ENCODE results near the gene OAS3. TPM values are rescaled to one million over a fixed set of nuclear protein-coding genes. Genes with fewer than 3 reads are reported as not detected.

Gene OAS3
- total RNA-seq, 1 donor from 2014 or later, result 6.2 TPM

DNA sequence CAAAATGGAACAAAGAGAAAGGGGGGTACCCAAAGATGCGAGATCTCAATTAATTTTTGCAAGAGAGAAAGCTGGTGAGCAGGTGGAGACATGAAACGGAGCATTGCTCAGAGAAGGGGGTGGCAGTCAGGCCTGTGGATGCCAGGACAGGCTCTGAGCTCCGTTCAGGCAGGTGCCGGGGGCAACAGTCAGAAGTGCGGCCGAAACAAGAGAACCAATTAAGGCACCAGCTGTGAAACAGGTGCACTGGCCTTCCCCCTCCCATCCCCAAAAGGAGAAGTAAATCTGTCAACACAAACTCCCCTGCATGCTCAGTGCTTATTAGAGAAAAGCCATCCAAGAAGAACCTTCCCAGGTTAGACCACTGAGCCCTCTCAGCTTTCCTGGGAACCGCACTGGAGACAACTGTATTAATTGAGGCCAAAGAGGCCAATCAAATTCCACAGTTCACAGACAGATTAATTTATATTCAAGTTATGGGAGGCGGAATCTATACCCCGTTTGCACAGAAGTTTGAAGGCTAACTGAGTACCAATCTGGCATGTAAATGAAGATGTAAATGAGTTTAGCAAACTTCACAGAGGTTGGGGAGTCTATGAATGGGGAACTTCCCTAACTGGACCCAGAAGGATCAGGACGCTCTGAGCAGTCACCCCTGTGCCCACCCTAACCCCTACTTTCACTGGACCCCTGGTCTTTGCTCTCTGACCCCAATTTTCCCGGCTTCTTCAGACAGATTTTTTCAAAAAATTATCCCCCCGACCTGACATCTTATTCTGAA lies 60.9 kb downstream of the OAS3 start:
- intact Hi-C loops (cut with micrococcal nuclease), result no loop called here
- DNase-seq, result no peak
- ATAC-seq, result no peak

DNA sequence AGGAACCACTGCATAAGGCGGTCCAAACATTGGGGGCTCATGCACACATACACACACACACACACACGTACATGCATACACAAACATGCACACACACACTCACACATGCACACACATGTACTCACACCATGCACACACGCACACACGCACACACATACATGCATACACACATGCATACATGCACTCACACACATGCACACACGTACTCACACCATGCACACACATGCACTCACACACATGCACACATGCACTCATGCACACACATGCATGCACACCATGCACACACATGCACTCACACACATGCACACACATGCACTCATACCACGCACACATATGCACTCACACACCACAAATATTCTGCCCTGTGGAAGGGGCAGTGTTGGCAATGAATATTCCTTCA lies 62.2 kb downstream of the OAS3 start:
- no peak for DNase-seq
- no peak for ATAC-seq
- intact Hi-C loops (cut with micrococcal nuclease), result no loop called here

DNA sequence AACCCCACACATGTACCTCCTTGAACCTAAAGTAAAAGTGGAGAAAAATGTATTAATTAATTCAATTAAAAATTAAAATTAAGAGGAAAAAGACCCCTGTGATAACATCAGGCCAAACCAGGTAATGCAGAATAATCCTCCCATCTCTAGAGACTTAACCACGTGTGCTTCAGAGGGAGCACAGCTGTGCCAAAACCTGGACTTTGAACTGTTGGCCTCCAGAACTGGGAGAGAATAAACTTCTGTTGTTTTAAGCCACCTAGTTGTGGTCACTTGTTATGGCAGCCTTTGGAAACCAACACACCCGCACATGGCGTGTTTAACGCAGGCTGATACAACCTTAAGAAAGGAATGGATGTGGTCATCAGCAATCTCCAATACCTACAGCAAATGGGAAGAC lies 63.9 kb downstream of the OAS3 start:
- ATAC-seq (no peak), DNase-seq (no peak)
- intact Hi-C loops (cut with micrococcal nuclease), result no loop called here

DNA sequence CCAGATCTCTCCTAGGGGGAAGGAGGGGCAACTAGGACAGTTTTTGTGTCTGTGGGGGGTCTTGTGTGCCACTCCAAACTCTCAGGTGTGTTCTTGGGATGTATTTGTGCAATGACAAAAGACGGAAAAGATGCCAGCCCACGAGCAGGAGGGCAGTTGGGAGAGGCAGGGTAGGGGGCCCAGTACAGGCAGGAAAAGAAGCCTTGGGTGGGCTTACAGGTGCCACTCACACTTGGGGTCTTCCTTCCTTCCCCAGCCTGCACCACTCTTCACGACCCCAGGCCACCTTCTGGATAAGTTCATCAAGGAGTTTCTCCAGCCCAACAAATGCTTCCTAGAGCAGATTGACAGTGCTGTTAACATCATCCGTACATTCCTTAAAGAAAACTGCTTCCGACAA lies 64.4 kb downstream of the OAS3 start:
- DNase-seq (no peak), ATAC-seq (no peak)
- intact Hi-C loops (cut with micrococcal nuclease), result no loop called here

DNA sequence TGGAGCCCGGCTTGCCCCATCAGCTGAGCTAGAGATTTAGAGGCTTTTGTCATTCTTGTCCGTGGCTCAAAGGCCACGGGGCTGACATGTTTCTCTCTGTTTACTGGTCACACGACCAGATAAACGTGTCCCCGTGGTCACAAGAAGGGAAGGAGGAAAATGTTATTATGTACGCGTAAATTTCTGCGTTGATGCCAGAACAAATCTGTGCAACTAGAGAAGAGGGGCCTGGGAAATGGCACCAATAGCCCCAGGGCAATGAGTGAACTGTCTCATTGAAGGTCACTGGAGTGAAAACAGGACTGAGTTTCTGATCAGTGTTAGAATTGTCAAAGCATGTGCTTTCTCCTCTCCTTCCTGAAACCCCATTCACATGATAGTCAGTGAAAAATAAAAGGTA lies 65.4 kb downstream of the OAS3 start:
- DNase-seq (no peak), ATAC-seq (no peak)
- intact Hi-C loops (cut with micrococcal nuclease), result no loop called here

DNA sequence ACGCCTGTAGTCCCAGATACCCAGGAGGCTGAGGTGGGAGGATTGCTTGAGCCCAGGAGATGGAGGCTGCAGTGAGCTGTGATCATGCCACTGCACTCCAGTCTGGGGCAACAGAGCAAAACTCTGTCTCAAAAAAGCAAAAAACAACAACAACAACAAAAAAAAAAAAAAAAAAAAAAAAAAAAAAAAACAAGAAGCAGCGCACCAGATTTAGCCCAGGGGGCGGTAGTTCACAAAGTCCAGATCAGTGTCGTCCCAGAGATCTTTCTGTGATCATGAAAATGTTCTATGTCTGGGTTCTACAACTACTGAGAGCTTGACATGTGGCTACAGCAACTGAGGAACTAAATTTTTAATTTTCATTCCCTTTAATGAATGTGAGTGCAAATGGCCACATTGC lies 67.5 kb downstream of the OAS3 start:
- DNase-seq (no peak), ATAC-seq (no peak)
- intact Hi-C loops (cut with micrococcal nuclease), result no loop called here

DNA sequence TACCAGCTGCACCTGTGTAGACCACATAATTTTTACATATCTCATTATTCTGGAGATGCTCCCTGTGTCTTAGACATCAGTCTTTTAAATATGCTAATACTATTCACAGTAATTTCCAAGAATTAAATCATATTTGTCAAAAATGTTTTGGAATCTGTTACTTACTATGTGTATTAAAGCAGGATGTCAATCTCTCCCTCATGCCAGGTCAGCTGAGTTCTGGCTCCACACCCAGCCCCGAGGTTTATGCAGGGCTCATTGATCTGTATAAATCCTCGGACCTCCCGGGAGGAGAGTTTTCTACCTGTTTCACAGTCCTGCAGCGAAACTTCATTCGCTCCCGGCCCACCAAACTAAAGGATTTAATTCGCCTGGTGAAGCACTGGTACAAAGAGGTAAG lies 67.9 kb downstream of the OAS3 start:
- ATAC-seq, result no peak
- no peak for DNase-seq
- intact Hi-C loops (cut with micrococcal nuclease), result no loop called here

DNA sequence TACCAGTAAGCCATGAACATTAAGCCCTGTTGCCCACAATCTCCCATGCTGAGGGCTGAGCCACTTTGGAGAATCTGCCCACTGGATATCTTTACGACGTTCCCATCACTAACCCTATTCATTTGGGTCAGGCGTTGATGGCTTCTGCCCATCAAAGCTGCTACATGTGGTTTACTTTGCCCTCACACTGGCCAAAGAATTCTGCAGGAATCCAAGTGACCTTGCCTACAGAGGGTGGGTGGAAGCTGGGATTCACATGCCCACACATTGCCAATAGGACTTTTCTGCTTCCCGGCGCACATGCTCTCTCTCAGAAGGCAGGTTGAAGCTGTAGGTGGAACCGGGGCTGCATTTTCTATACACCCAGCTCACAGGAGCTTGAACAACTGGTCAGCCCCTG lies 68.4 kb downstream of the OAS3 start:
- DNase-seq (no peak), ATAC-seq (no peak)
- intact Hi-C loops (cut with micrococcal nuclease), result no loop called here

DNA sequence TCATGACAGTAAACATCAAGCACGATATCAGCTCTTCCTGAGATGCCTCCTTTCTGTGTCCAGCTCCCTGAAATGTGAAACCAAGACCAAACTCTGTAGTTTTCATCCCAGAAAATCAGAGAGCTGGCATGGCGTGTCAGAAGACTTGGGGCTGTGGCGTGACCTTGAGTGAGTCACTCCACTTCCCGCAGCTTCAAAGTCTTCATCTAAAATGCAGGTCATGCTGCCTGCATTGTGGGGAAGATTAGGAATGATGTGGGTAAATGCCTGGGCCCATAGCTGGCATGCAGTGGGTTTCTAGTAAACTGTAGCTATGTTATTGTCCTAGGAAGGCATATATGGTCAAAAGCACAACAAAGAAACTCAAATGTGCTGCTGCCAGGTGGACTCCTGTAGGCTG lies 68.9 kb downstream of the OAS3 start:
- ATAC-seq (no peak), DNase-seq (no peak)
- intact Hi-C loops (cut with micrococcal nuclease), result no loop called here

DNA sequence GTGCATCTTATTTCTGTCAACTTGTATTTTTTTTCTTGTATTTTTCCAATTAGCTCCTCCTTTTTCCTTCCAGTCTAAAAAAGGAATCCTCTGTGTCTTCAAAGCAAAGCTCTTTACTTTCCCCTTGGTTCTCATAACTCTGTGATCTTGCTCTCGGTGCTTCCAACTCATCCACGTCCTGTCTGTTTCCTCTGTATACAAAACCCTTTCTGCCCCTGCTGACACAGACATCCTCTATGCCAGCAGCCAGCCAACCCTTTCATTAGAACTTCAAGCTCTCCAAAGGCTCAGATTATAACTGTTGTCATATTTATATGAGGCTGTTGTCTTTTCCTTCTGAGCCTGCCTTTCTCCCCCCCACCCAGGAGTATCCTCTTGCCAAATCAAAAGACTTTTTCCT lies 72.4 kb downstream of the OAS3 start:
- DNase-seq (no peak), ATAC-seq (no peak)
- intact Hi-C loops (cut with micrococcal nuclease), result no loop called here

DNA sequence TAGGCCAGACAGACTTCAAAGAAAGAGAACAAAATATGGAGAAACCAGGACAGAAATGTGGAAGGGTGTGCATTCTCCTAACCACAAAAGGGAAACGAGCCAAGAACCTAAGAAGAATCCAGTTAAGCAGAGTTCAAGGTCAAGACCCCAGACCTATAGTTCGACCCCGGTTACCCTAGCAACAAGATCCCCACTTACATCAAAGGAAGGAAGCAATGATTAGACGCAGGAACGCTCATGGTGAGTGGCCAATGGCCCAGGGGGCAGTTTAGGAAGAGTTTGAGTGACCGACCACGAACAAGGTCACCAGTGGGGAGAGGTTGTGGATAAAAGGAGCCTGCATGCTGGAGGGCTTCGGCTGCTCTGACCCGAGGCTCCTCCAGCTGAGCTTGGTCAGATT lies 76.3 kb downstream of the OAS3 start:
- intact Hi-C loops (cut with micrococcal nuclease), result no loop called here
- ATAC-seq (no peak), DNase-seq (no peak)

DNA sequence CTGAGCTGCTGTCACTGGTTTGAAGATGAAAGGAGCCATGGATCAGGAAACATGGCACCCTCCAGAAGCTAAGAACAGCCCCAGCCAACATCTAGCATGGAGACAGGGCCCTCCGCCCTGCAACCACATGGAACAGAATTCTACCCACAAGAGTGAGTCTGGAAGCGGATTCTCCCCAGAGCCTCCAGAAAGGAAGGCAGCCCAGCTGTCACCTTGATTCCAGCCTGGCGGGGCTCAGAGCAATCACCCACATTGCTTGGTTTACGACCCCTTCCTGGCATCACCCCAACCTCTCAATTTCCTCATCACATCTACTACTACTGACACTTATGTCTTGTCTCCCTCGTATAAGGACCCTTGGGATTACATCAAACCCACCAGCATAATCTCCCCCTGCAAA lies 78.5 kb downstream of the OAS3 start:
- ATAC-seq (no peak), DNase-seq (no peak)
- intact Hi-C loops (cut with micrococcal nuclease), result no loop called here

DNA sequence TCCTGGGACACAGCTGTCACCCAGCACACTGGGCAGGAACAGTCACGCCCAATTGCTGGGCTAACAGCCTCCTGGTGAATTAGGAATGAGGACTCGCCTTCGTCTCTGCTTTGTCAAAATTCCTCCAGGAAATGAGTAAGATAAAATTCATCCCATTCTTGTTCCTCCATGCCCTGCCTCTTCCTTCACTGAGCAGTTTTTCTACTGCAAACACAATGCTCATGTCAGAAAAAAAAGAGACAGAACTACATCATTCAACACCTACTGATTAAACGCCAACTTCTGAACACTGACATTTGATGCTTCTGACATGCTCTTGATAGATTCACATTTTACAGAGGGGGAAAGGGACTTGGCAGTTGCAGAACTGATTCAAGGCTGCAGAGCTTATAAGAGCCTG lies 80.8 kb downstream of the OAS3 start:
- DNase-seq, result no peak
- intact Hi-C loops (cut with micrococcal nuclease), result no loop called here

DNA sequence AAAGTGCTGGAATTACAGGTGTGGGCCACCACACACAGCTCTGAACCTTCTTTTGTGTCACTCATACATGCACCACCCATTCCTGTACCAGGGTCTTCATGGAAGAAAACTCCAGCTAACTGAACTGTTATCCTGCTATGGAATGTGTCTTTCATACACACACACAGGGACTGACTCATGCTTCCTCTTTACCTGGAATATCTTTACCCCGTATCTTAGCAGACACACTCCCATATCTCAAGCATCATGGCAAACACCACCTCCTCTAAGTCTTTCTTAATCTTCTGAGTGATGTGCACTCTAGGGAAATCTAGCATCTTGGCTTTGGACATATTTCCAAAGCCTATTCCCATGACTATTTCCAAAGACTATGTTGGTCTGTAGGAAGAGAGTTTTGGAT lies 83.2 kb downstream of the OAS3 start:
- DNase-seq (no peak), ATAC-seq (no peak)
- intact Hi-C loops (cut with micrococcal nuclease), result no loop called here

More for the DNA sequence above, 80.8 kb downstream of the OAS3 start:
- ATAC-seq, result no peak

Other genes starting within 250 kb of the OAS3 start
- not detected for gene RPH3A, start 146.7 kb upstream of the OAS3 start, total RNA-seq
- gene OAS1, start 31.5 kb upstream of the OAS3 start, total RNA-seq, result 8.1 TPM
- 8.0 TPM for gene OAS2, start 40.0 kb downstream of the OAS3 start, total RNA-seq
- 2.4 TPM for gene DTX1, start 118.3 kb downstream of the OAS3 start, total RNA-seq
- not detected for gene RASAL1, start 197.3 kb downstream of the OAS3 start, total RNA-seq
- not detected for gene CFAP73, start 211.2 kb downstream of the OAS3 start, total RNA-seq
- 33.8 TPM for gene DDX54, start 247.0 kb downstream of the OAS3 start, total RNA-seq
- 19.5 TPM for gene RITA1, start 247.2 kb downstream of the OAS3 start, total RNA-seq